ENCODE results near the gene TMEM52B.

The TMEM52B gene

GRCh38 chr12:10207136-10207535 is 28.3 kb downstream of the TMEM52B start:
- TF ChIP-seq CTCF (IDR thresholded peaks at IDR 0.05), result no peak

GRCh38 chr12:10210225-10210624 is 31.4 kb downstream of the TMEM52B start:
- TF ChIP-seq CTCF (IDR thresholded peaks at IDR 0.05), result no peak

GRCh38 chr12:10211101-10211939 is 32.5 kb downstream of the TMEM52B start:
- TF ChIP-seq CTCF (IDR thresholded peaks at IDR 0.05), result no peak

GRCh38 chr12:10211940-10212738 is 33.3 kb downstream of the TMEM52B start:
- no peak for TF ChIP-seq CTCF (IDR thresholded peaks at IDR 0.05)

- TF ChIP-seq CTCF (IDR thresholded peaks at IDR 0.05), result no peak
Measured at GRCh38 chr12:10212739-10213131, 33.9 kb downstream of the TMEM52B start, which contains the start of gene GABARAPL1. GABARAPL1 (plus strand) TSS chr12:10212877; CDS start chr12:10213130, 253 bp downstream.

- no peak for TF ChIP-seq CTCF (IDR thresholded peaks at IDR 0.05)
Measured at GRCh38 chr12:10213168-10214135, 34.6 kb downstream of the TMEM52B start.

Measured in LNCAP (cell line).